Measurements from ENCODE around the gene PRPF38B. TPM values are rescaled to one million over a fixed set of nuclear protein-coding genes. Genes with fewer than 3 reads are reported as not detected.

PRPF38B gene
- polyA plus RNA-seq, 1 experiment: 35.6 TPM

DNA sequence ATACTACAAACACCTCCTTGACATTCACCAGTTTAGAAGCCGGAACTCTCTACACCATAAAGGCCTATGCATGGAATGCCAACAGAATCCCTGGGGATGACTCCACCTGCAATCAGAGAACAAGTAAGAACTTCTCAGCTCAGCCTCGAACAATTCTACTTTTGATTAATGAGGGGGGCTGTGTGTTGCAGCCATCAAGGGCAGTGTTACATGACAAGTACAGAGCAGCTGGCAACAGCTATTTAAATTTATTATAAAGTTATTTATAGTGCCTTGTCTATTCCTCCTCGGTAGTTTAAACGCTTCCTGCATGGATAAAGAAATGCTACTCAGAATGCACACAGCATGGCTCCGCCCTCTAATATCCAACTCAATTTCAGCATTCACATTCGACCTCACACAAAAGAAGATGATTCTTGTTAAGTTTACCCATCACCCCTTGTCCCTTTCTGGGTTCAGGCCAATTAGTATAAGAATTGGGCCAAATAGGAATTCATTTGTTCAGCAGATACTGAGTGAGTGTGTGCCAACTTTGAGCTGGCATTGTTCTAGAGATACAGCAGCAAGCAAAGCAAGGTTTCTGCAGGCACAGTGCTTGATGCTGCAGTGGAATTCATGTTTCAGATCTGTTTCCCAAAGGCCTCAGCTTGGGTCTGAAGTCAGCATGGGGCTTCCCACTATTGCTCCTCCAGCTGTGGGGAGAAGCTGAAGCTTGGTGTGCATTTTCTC lies 27.0 kb downstream of the PRPF38B start:
- CTCF ChIA-PET: no interaction called here
- POLR2A ChIA-PET: no interaction called here
- no peak overlapping the region for H3K27ac ChIP-seq (ENCODE audit: low read depth, low read length)

GRCh38 chr1:108719656-108720435 lies 27.7 kb downstream of the PRPF38B start:
- Histone ChIP-seq H3K4me3 (ENCODE audit: low read depth, low read length) (no peak overlapping the region), H3K27me3 (ENCODE audit: control insufficient read depth, insufficient read depth, low read length) (no peaks in the 10 kb centered on the region), H3K9me3 (ENCODE audit: control insufficient read depth, insufficient read depth, low read length) (no peaks in the 10 kb centered on the region), H3K27ac (ENCODE audit: low read depth, low read length) (peak overlapping the region; percentile 84)
- peak; percentile 34 for DNase-seq (ENCODE audit: low read depth, low spot score)
- POLR2A ChIA-PET: interaction anchor here (0.6 kb wide), 1 partner anchor 28 kb away, joined by 4 read pairs; the partner anchor contains the start of gene PRPF38B
- CTCF ChIA-PET: interaction anchor here (0.6 kb wide), 1 partner anchor 159 kb away, joined by 5 read pairs; no protein-coding TSS in a partner anchor
- TF ChIP-seq, protein P1, sequence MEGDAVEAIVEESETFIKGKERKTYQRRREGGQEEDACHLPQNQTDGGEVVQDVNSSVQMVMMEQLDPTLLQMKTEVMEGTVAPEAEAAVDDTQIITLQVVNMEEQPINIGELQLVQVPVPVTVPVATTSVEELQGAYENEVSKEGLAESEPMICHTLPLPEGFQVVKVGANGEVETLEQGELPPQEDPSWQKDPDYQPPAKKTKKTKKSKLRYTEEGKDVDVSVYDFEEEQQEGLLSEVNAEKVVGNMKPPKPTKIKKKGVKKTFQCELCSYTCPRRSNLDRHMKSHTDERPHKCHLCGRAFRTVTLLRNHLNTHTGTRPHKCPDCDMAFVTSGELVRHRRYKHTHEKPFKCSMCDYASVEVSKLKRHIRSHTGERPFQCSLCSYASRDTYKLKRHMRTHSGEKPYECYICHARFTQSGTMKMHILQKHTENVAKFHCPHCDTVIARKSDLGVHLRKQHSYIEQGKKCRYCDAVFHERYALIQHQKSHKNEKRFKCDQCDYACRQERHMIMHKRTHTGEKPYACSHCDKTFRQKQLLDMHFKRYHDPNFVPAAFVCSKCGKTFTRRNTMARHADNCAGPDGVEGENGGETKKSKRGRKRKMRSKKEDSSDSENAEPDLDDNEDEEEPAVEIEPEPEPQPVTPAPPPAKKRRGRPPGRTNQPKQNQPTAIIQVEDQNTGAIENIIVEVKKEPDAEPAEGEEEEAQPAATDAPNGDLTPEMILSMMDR (IDR thresholded peaks at IDR 0.05; ENCODE audit: low read depth, low read length): no peak

More for the DNA sequence above, 27.0 kb downstream of the PRPF38B start:
- Histone ChIP-seq H3K9me3 (ENCODE audit: control insufficient read depth, insufficient read depth, low read length) (no peaks in the 10 kb centered on the region), H3K4me3 (ENCODE audit: low read depth, low read length) (no peak overlapping the region), H3K27me3 (ENCODE audit: control insufficient read depth, insufficient read depth, low read length) (no peaks in the 10 kb centered on the region)
- TF ChIP-seq, protein P1 (IDR thresholded peaks at IDR 0.05; ENCODE audit: low read depth, low read length): no peak
- DNase-seq (ENCODE audit: low read depth, low spot score): no peak

- Histone ChIP-seq H3K27me3 (ENCODE audit: control insufficient read depth, insufficient read depth, low read length) (no peaks in the 10 kb centered on the region), H3K9me3 (ENCODE audit: control insufficient read depth, insufficient read depth, low read length) (no peaks in the 10 kb centered on the region), H3K4me3 (ENCODE audit: low read depth, low read length) (peak overlapping the region; percentile 2; the same call in 1 of the 2 replicates), H3K27ac (ENCODE audit: low read depth, low read length) (no peak overlapping the region)
- ChIA-PET POLR2A (interaction anchor here (1.7 kb wide), 1 partner anchor 30 kb away, joined by 10 read pairs; the partner anchor contains the start of gene PRPF38B), CTCF (interaction anchor here (0.6 kb wide), 1 partner anchor 162 kb away, joined by 3 read pairs; the partner anchor contains the start of gene EEIG2)
- no peak for DNase-seq (ENCODE audit: low read depth, low spot score)
- TF ChIP-seq, protein P1 (IDR thresholded peaks at IDR 0.05; ENCODE audit: low read depth, low read length): no peak
Measured at GRCh38 chr1:108722292-108722691, 30.2 kb downstream of the PRPF38B start.

- no peak overlapping the region for H3K27ac ChIP-seq (ENCODE audit: low read depth, low read length)
- H3K4me3 ChIP-seq (ENCODE audit: low read depth, low read length): no peak overlapping the region
- ChIA-PET CTCF (no interaction called here), POLR2A (no interaction called here)
- no peak for DNase-seq (ENCODE audit: low read depth, low spot score)
- TF ChIP-seq, protein P1 (IDR thresholded peaks at IDR 0.05; ENCODE audit: low read depth, low read length): no peak
- H3K9me3 ChIP-seq (ENCODE audit: control insufficient read depth, insufficient read depth, low read length): no peaks in the 10 kb centered on the region
- H3K27me3 ChIP-seq (ENCODE audit: control insufficient read depth, insufficient read depth, low read length): no peaks in the 10 kb centered on the region
Measured at GRCh38 chr1:108725906-108726305, 33.8 kb downstream of the PRPF38B start.
